ENCODE results near the gene CIAO3. TPM values are rescaled to one million over a fixed set of nuclear protein-coding genes. Genes with fewer than 3 reads are reported as not detected.

CIAO3 gene
- total RNA-seq, 1 experiment from 2014 or later = 51.9 TPM

DNA sequence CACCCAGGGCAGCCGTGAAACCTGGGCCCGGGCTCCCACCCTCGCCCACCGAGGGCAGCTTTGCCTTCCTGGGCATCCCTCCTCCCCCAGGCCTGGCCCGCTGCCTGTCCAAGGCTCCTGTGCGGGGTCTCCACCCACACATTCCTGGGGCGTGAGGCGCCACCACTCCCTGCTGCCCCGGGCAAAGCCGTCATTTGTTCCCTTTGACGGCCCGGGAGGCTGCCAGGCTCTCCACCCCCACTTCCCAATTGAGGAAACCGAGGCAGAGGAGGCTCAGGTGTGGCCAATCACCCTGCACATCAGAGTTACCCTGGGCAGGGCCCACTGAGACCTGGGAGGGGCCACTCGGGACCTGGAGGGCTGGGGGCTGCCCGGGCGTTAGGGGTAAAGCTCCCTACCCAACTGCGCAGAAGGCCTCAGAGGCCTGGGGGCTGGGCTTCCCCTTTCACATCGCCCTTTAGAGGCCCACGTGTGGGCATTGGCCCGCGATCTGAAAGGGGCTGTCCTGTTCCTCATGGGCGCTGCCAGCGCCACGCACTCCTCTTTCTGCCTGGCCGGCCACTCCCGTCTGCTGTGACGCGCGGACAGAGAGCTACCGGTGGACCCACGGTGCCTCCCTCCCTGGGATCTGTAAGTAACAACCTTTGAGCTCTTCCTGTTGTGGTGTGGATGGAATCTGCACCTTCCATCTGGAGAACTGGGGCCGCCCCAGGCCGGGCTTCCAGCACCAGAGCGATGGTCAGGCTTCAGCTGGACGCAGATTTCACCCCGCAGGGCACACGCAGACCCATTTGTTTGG is 19.9 kb upstream of the CIAO3 start, which contains the start of gene MSLN:
Gene MSLN (plus strand): TSS at position 190 of the 799 bp plus-strand sequence. CDS start 1,947 bp downstream, outside the sequence.
- DNase-seq = peak; percentile 72
- peaks cover 23% of the 10 kb centered on the region for H3K4me1 Mint-ChIP-seq (ENCODE audit: low read depth, unreplicated experiment)
- H3K36me3 Mint-ChIP-seq (ENCODE audit: insufficient read depth, unreplicated experiment) = peaks cover 5% of the 10 kb centered on the region
- H3K27ac Mint-ChIP-seq (ENCODE audit: unreplicated experiment) = peak within 1 kb of the TSS; percentile 46
- H3K4me3 Mint-ChIP-seq (ENCODE audit: low read depth, unreplicated experiment) = peak within 1 kb of the TSS; percentile 55
- CTCF ChIA-PET = interaction anchor here (0.8 to 1.4 kb wide), 6 partner anchors 10 to 41 kb away, joined by 3 to 5 read pairs (median 4); partner anchors contain the start of gene CIAO3
- BruUV-seq (replicated peaks) = TSS peak; percentile 44
- peaks cover 40% of the 10 kb centered on the region for H3K27me3 Mint-ChIP-seq (ENCODE audit: unreplicated experiment)
- TF ChIP-seq, protein P1, sequence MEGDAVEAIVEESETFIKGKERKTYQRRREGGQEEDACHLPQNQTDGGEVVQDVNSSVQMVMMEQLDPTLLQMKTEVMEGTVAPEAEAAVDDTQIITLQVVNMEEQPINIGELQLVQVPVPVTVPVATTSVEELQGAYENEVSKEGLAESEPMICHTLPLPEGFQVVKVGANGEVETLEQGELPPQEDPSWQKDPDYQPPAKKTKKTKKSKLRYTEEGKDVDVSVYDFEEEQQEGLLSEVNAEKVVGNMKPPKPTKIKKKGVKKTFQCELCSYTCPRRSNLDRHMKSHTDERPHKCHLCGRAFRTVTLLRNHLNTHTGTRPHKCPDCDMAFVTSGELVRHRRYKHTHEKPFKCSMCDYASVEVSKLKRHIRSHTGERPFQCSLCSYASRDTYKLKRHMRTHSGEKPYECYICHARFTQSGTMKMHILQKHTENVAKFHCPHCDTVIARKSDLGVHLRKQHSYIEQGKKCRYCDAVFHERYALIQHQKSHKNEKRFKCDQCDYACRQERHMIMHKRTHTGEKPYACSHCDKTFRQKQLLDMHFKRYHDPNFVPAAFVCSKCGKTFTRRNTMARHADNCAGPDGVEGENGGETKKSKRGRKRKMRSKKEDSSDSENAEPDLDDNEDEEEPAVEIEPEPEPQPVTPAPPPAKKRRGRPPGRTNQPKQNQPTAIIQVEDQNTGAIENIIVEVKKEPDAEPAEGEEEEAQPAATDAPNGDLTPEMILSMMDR (IDR thresholded peaks at IDR 0.05; ENCODE audit: unreplicated experiment) = no peak
- H3K9me3 Mint-ChIP-seq (ENCODE audit: low read depth, unreplicated experiment) = no peaks in the 10 kb centered on the region
- intact Hi-C loops (cut with micrococcal nuclease; ENCODE audit: unreplicated experiment) = no loop called here

DNA sequence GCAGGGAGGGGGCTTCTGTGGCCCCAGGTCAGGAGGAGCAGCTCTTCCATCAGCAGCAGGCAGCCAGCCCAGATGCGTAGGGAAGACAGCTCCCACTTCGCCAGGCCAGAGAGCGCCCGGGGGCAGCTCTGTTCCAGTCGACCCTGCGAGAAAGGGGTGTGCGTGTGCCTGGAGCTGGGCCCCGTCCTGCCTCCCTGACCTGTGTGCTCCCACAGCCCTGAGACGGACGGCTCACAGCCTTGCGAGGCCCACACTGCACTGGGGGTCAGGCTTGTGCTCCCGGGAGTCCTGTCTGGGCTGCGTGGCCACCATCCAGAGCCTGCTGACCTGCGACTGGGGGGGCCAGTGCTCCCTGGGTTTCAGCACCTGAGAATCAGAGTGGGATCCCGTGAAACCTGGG is 19.3 kb upstream of the CIAO3 start:
- BruUV-seq (replicated peaks) = no TSS peak
- no peak overlapping the region for H3K27ac Mint-ChIP-seq (ENCODE audit: unreplicated experiment)
- H3K4me1 Mint-ChIP-seq (ENCODE audit: low read depth, unreplicated experiment) = peaks cover 23% of the 10 kb centered on the region
- intact Hi-C loops (cut with micrococcal nuclease; ENCODE audit: unreplicated experiment) = no loop called here
- H3K27me3 Mint-ChIP-seq (ENCODE audit: unreplicated experiment) = peaks cover 47% of the 10 kb centered on the region
- DNase-seq = no peak
- CTCF ChIA-PET = interaction anchor here (1.4 to 1.7 kb wide), 2 partner anchors 14 to 40 kb away, joined by 4 to 5 read pairs; no protein-coding TSS in a partner anchor
- no peak overlapping the region for H3K4me3 Mint-ChIP-seq (ENCODE audit: low read depth, unreplicated experiment)
- H3K9me3 Mint-ChIP-seq (ENCODE audit: low read depth, unreplicated experiment) = no peaks in the 10 kb centered on the region
- TF ChIP-seq, protein P1 (IDR thresholded peaks at IDR 0.05; ENCODE audit: unreplicated experiment) = no peak
- H3K36me3 Mint-ChIP-seq (ENCODE audit: insufficient read depth, unreplicated experiment) = peaks cover 5% of the 10 kb centered on the region

DNA sequence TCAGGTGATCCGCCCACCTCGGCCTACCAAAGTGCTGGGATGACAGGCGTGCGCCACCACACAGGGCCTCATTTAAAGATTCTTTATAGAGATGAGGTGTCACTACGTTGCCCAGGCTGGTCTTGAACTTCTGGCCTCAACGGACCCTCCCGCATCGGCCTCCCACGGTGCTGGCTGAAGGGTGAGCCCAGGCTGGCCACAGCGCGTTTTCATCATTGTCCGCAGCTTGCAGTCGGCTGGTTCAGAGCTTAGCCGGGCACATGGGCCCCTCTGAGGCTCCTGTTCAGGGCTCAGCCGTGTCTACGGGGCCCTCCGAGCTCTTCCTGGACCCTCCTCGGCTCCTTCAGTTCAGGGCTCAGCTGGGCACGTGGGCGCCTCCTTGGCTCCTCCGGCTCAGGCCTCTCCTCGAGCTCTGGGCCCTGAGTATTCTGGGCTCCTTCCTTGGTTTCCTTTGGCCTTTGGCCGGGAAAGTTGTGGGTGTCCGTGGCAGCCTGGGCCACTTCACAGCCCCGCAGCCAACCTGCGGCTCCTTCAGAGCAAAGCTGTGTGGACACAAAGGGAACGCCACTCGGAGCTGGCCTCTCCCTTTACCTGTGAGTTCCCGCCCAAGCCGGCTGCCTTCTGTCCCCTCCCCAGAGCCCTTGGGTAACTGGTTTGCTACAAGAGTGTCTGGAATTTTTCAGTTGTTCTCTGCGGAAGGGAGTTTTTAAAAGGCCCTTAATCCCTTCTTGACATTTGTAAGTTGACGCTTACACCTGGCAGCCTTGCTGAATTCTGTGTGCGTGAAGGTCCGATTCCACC is 18.5 kb upstream of the CIAO3 start:
- no peaks in the 10 kb centered on the region for H3K9me3 Mint-ChIP-seq (ENCODE audit: low read depth, unreplicated experiment)
- peaks cover 23% of the 10 kb centered on the region for H3K4me1 Mint-ChIP-seq (ENCODE audit: low read depth, unreplicated experiment)
- peaks cover 5% of the 10 kb centered on the region for H3K36me3 Mint-ChIP-seq (ENCODE audit: insufficient read depth, unreplicated experiment)
- no peak overlapping the region for H3K27ac Mint-ChIP-seq (ENCODE audit: unreplicated experiment)
- DNase-seq = no peak
- CTCF ChIA-PET = interaction anchor here (1.1 to 1.7 kb wide), 2 partner anchors 40 to 342 kb away, joined by 5 to 6 read pairs; no protein-coding TSS in a partner anchor
- intact Hi-C loops (cut with micrococcal nuclease; ENCODE audit: unreplicated experiment) = no loop called here
- no peak overlapping the region for H3K4me3 Mint-ChIP-seq (ENCODE audit: low read depth, unreplicated experiment)
- peaks cover 54% of the 10 kb centered on the region for H3K27me3 Mint-ChIP-seq (ENCODE audit: unreplicated experiment)
- BruUV-seq (replicated peaks) = no TSS peak
- TF ChIP-seq, protein P1 (IDR thresholded peaks at IDR 0.05; ENCODE audit: unreplicated experiment) = no peak

DNA sequence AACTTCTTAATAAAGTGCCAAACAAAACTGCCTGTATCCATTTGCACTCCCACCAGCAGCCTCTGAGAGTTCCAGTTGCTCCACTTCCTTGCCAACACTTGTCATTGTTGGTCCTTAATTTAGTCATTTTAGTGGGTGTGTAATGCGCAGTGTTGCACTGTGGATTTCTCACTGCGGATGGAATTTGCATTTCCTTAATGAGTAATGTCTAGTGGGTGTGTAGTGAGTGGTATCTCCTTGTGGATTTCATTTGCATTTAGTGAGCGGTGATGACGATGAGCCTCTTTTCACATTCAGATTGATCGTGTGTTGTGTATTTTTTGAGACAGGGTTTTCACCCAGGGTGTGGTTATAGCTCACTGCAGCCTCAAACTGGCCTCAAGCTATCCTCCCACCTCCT is 15.6 kb upstream of the CIAO3 start:
- no peak for DNase-seq
- intact Hi-C loops (cut with micrococcal nuclease; ENCODE audit: unreplicated experiment) = no loop called here
- H3K9me3 Mint-ChIP-seq (ENCODE audit: low read depth, unreplicated experiment) = no peaks in the 10 kb centered on the region
- no peak overlapping the region for H3K27ac Mint-ChIP-seq (ENCODE audit: unreplicated experiment)
- H3K36me3 Mint-ChIP-seq (ENCODE audit: insufficient read depth, unreplicated experiment) = peaks cover 5% of the 10 kb centered on the region
- CTCF ChIA-PET = interaction anchor here (0.6 kb wide), 1 partner anchor 300 kb away, joined by 5 read pairs; no protein-coding TSS in a partner anchor
- H3K27me3 Mint-ChIP-seq (ENCODE audit: unreplicated experiment) = peaks cover 78% of the 10 kb centered on the region
- TF ChIP-seq, protein P1 (IDR thresholded peaks at IDR 0.05; ENCODE audit: unreplicated experiment) = no peak
- H3K4me3 Mint-ChIP-seq (ENCODE audit: low read depth, unreplicated experiment) = no peak overlapping the region
- BruUV-seq (replicated peaks) = no TSS peak
- peaks cover 29% of the 10 kb centered on the region for H3K4me1 Mint-ChIP-seq (ENCODE audit: low read depth, unreplicated experiment)

Data from Calu3 (cell line).